NCI-H2196 treated with DMSO at 0.1 percent for 48 hours (cell line): ENCODE results near the gene CSNK1G3.

Experiments used
- DNase-seq: peaks from one replicate; lab custom pipeline; 2025; ENCODE audit not compliant: unreplicated experiment; lab: John Stamatoyannopoulos, UW

The CSNK1G3 gene

GRCh38 chr5:123557907-123558306 lies 45.9 kb downstream of the CSNK1G3 start:
- no peak for DNase-seq

GRCh38 chr5:123558762-123559433 lies 46.9 kb downstream of the CSNK1G3 start:
- no peak for DNase-seq

- no peak for DNase-seq
These were observed 47.4 kb downstream of the CSNK1G3 start for GRCh38 chr5:123559434-123559775.

- DNase-seq = no peak
These were observed 49.3 kb downstream of the CSNK1G3 start for GRCh38 chr5:123561230-123561629.

GRCh38 chr5:123571927-123572326 lies 60.0 kb downstream of the CSNK1G3 start:
- no peak for DNase-seq

GRCh38 chr5:123578390-123578789 lies 66.4 kb downstream of the CSNK1G3 start:
- DNase-seq = no peak

GRCh38 chr5:123579410-123579809 lies 67.4 kb downstream of the CSNK1G3 start:
- DNase-seq = no peak

- DNase-seq = no peak
These were observed 70.7 kb downstream of the CSNK1G3 start for GRCh38 chr5:123582550-123583285.

GRCh38 chr5:123585871-123586270 lies 73.9 kb downstream of the CSNK1G3 start:
- DNase-seq = no peak

- DNase-seq = no peak
These were observed 82.5 kb downstream of the CSNK1G3 start for GRCh38 chr5:123594434-123594833.

- no peak for DNase-seq
These were observed 85.0 kb downstream of the CSNK1G3 start for GRCh38 chr5:123597018-123597417.

- no peak for DNase-seq
These were observed 86.2 kb downstream of the CSNK1G3 start for GRCh38 chr5:123598028-123598689.

- DNase-seq = no peak
These were observed 87.2 kb downstream of the CSNK1G3 start for GRCh38 chr5:123599171-123599570.

GRCh38 chr5:123601610-123602009 lies 89.6 kb downstream of the CSNK1G3 start:
- DNase-seq = no peak

GRCh38 chr5:123605822-123606221 lies 93.8 kb downstream of the CSNK1G3 start:
- DNase-seq = no peak

- DNase-seq = no peak
These were observed 98.2 kb downstream of the CSNK1G3 start for GRCh38 chr5:123610209-123610608.

GRCh38 chr5:123610665-123611405 lies 98.9 kb downstream of the CSNK1G3 start:
- peak; percentile 27 for DNase-seq

GRCh38 chr5:123611406-123611709 lies 99.4 kb downstream of the CSNK1G3 start:
- no peak for DNase-seq

GRCh38 chr5:123617561-123617960 lies 105.6 kb downstream of the CSNK1G3 start:
- no peak for DNase-seq

GRCh38 chr5:123626051-123626450 lies 114.1 kb downstream of the CSNK1G3 start:
- no peak for DNase-seq

GRCh38 chr5:123628860-123629544 lies 117.0 kb downstream of the CSNK1G3 start:
- DNase-seq = no peak
